GM18499 (cell line): Measurements from ENCODE around the gene PREP.

Experiments used
- ATAC-seq: cut with Tn5 transposase; IDR thresholded peaks from one replicate; pipeline ENCODE4 v1.9.1; 2021; ENCODE audit warnings: moderate number of reproducible peaks; ENCODE audit not compliant: insufficient read depth, unreplicated experiment

Gene PREP

DNA sequence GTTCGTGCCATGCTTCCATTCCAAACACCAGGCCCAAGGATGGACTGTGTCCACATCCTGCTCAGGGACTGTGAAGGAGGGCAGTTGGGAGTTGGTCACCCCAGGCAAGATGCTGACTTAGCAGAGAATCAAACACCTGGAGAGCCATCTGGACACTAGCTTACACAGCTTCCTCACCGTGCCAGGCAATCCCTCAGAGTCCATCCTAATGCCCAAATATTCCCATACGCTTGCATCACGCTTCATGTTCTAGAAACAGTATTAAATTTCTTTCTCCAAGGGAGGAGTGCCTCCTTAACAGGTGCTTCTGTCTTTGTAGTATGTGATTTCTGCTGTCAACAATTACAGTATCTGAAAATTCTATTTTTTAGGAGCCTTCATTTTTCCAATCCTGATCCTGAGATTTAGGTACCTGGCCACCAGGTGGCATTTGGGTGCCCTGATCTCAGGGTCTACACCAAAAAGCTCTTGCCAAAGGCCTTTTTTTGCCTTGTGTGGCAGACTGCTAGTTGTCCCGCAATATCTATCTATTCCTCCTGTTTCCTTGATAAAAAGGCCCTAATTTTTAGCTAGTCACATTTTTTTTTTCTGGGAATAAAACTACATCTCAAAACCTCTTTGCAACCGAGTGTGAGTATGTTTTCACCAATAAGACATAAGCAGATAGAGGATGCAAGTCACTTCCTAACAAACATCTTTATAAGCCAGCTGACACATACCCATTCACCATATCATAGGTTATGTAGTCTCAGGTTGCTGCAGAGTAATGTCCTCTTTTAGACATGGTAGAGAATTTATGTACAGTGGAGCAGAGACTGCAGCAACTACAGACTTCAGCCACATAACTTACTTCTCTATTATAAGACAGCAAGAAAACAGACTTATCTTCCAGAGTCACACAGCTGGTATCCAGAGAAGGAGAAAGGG, 85.0 kb downstream of the PREP start:
- no peak for ATAC-seq

DNA sequence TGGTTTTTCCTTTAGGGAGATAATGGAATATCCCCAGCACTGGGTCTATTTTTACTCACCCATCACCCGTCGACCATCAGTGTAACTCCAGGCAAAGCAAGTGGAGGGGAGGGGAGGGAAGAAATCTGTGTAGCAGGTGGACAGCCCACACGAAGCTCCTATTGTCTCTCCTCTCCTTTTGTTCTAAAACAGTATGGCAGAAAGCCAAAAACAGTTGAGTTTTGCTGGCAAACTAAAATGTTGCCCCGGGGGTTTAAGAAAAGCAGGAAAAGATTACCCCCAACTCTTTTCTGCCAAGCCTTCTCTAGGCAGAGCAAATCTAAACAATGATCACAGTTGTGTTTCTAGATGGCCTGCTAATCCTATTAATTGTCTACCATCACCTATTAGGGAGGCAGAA, 89.7 kb downstream of the PREP start:
- no peak for ATAC-seq

DNA sequence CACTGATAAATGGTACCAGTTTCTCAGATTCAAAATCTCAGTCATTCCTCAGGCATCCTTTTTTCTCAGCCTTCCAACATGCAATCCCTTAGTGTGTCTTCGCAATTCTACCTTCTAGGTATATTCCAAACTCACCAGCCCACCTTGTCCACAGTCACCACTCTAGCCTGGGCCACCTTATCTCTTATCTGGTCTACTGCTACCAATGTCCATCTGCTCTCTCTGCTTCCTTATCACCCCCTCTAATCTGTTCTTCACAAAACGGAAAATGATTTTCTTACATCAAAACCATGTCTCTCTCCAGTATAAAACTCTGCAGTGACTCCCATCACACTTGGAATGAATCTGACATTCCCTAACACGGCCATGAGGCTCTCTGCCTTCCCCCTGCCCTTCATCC, 91.9 kb downstream of the PREP start:
- no peak for ATAC-seq

DNA sequence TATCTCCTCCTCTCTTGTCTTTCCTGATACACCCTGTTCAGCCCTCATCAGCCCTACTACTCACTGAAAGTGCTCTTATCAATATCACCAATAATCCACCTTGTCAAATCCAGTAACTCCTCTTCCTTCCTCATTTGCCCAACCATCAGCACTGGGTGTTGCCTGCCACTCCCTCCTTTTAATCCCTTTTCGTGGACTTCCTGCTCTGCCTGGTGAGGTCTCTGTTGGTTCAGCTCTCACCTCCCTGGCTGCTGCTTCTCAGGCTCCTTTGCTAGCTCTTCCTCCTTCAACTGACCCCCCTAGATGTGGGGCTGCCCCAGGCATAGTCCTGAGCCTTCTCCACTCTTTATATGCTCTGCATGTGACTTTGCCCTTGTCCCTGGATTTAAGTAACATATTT, 92.5 kb downstream of the PREP start:
- ATAC-seq: no peak

- no peak for ATAC-seq
Observed at GRCh38 chr6:105308840-105309239, 94.0 kb downstream of the PREP start.

- ATAC-seq: no peak
Observed at GRCh38 chr6:105305521-105305920, 97.4 kb downstream of the PREP start.

- ATAC-seq: no peak
Observed at GRCh38 chr6:105304825-105305224, 98.1 kb downstream of the PREP start.

DNA sequence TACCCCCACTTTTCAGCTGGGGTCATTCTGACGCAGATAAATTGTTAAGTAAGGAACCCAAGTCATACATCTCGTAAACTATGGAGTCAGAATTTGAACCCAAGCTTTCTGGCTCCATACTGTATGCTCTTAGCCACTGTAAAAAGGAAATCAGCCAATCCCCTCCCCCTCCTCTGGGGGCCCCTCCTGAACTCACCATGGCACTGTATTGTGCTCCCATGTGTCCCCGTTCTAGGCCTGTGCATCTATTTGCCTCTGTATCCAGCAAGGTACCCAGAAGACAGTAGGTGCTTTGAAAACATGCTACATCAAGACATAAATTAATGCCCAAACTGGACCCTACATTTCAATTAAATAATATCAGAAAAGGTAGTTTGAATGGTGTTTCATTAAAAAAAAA, 98.5 kb downstream of the PREP start:
- no peak for ATAC-seq

- ATAC-seq: no peak
Observed at GRCh38 chr6:105302617-105303128, 100.2 kb downstream of the PREP start.

GRCh38 chr6:105301756-105302616, 100.9 kb downstream of the PREP start:
- ATAC-seq: no peak

- no peak for ATAC-seq
Observed at GRCh38 chr6:105301072-105301503, 101.8 kb downstream of the PREP start.

GRCh38 chr6:105300090-105300489, 102.8 kb downstream of the PREP start:
- ATAC-seq: no peak

DNA sequence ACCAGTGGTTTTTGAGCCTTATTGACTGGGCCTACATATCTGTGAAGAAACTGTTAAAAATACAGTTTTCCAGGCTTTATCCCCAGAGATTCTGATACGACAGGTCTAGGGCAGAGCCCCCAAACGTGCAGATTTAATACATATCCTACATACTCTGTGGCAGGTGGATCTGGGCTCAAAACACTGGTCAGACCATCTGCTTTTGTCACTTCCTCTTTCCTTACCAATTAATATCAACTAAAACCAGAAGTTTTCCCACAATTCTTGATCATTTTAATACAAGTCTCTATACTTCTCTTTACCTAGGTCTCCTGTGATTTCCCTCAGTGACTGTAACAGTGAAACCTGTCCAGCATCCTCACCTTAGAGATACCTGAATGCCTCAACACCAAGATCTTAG, 108.8 kb downstream of the PREP start:
- ATAC-seq: no peak

GRCh38 chr6:105292689-105293339, 110.1 kb downstream of the PREP start:
- ATAC-seq: no peak

DNA sequence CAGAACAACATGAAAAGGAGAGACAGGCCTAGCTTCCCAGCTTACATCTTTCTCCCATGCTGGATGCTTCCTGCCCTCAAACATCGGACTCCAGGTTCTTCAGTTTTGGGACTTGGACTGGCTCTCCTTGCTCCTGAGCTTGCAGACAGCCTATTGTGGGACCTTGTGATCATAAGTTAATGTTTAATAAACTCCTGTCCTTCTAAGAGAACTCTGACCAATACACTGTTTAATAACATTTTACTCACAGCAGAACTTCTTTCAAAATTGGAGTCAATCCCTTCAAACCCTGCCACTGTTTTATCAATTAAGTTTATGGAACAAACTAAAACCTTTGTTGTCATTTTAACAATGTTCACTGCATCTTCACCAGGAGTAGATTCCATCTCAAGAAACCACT, 111.4 kb downstream of the PREP start:
- no peak for ATAC-seq

DNA sequence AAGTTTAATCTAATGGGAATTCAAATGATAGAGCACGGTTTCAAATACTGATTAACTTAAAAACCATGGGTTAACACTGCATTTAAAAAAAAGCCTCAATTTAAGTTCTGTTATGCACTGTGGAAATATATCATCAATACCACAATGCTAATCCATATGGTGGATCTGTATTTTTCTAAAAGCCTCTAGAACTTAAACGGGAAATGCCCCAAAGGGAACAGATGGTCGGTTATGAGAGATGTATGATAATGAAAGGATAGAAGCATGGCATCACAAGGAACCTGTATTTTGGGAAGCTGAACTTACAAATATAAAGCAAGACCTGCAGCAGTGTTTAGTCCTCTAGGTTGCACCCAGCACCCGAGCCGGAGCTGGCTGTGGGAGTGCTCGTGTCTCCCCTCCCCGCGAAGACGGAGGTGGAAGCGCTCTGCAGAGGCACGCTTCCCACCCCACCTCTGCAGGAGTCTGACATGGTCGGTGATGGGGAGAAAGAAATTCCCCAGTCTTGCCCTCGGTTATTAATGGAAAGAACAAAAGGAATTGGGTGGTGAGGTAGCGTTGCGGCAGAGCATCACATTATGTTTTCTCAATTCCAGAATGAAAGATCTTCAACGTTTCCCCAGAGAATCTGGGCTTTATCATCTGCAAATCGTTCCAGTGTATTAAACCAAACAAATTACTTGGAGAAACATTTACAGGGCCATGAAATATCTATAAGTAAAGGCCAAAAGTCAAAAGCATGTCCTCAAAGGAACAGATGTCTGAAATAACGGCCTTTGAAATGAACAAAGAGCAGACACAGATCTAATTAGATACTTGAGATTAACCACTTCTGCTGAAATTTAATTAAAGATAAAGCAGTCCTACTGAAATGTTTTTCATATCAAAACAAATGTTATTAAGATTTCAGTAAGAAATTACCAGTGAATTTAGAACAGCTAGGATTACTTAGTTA, 120.0 kb downstream of the PREP start:
- ATAC-seq: no peak

- no peak for ATAC-seq
Observed at GRCh38 chr6:105280033-105280432, 122.8 kb downstream of the PREP start.

GRCh38 chr6:105279463-105279862, 123.4 kb downstream of the PREP start:
- no peak for ATAC-seq

GRCh38 chr6:105278813-105279212, 124.1 kb downstream of the PREP start:
- ATAC-seq: no peak
